Limb (tissue), 2 donors: ENCODE data around the gene ITIH6.
A peak's percentile ranks its signal among the peaks of the same experiment; 100 is the strongest.
"Not testable (repeated sequence)": the region's sequence is repeated elsewhere in the genome, so short reads cannot be mapped to it uniquely, and the experiment has no call there.

Source experiments
- DNase-seq, 2 donors: peaks; one replicate each; pipeline ENCODE4 v3.0.0-alpha.2; 2016; ENCODE audit errors: extremely low spot score in 2 of 2

Gene ITIH6

GRCh38 chrX:54799046-54799445, 991 bp upstream of the ITIH6 start:
- DNase-seq: no peak

DNA sequence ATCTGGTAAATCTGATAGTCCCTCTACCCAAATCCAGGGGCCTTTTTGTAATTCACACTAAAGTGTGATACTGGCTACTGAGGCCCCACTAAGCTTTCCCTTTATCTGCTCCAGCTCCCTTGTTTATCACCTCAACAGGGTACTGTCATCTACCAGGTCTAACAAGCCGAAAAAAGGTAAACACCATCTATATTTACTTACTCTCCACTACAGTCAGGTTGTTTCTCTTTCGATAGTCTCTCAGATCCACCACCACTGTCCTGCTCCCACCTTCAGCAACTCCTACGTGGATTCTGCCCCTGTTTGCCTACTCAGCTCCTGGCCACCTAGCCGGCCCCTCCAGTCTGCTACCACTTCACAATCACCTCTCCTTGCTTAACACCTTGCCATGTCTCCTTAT, 3.3 kb downstream of the ITIH6 start:
- no peak for DNase-seq

DNA sequence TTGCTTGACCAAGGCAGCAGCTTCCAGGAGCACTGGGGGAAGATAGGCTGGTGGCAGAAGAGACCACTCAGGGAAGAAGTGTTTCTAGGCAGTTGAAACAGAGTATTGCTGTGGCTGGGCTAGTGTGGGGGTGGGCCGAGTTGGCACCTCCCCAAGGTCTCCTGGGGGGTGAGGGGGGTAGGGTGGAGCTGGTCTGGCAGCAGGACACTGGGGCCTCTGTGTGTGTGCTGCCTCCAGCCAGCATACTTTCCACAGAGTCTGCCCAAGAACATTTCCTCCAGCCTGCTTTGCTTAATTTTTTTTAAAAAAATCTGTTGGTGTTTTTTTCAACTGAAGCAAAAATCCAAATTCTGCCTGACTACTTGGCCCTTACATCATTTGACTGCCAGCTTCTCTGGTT, 4.0 kb downstream of the ITIH6 start:
- DNase-seq: peak; percentile 10 to 72

DNA sequence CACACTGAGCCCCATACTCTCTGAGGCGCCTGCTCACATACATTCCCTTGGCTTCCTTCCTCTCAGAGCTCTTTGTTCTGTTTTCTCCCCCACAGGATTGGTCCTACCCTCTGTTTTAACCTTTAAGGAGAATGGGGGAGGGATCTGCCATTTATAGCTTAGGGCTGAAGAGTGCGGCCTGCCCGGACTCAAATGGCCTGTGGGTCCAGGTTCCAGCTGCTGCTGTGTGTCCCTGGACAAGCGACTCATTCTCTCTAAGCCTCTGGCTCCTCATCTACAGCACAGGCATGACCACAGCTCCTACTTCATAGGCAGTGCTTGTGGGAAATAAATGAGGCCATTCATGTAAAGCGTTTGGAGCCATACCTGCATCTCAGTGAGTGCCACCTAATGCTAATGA, 8.7 kb downstream of the ITIH6 start:
- DNase-seq: not testable (repeated sequence)

DNA sequence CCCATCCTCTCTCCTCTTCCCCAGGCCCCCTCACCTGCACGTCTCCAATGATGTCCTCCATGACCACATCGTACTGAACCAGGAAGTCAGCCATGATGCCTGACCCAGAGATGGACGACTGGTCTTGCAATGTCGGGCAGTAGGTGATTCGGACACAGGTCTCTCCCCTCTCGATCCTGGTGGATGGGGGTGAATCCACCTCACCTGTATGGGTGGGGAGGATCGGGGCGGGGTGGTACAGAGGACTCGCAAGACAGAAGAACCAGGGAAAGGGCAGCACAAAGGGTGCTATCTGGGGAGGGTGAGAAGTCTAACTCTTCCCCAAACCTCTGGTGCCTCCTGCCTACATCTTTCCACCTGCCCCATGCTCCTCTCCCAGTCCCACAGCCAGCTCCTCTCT, 9.6 kb downstream of the ITIH6 start:
- no peak for DNase-seq

GRCh38 chrX:54786967-54787366, 11.1 kb downstream of the ITIH6 start:
- DNase-seq: no peak

DNA sequence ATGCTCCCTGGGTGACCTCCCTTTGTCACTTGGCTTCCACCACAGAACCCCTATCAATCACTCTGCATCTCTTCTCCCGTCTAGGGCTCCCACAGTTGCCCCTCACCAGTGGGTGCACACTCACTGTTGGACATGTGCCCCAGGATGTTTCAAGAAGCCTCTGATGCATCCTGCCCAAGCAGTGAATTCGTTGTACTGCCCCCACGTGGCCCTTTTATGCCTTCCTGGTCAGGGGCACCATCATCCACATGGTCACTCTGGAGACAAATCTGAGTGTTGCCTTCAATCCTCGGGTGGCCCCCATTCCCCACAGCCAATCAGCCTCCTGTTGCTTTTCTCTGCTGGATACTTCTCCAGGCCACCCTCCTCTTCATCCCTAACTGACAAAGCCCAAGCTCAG, 12.2 kb downstream of the ITIH6 start:
- no peak for DNase-seq

- no peak for DNase-seq
These were observed 20.9 kb downstream of the ITIH6 start for GRCh38 chrX:54776987-54777672.

- DNase-seq: no peak
These were observed 22.0 kb downstream of the ITIH6 start for GRCh38 chrX:54776061-54776460.

GRCh38 chrX:54774391-54775094, 23.5 kb downstream of the ITIH6 start:
- peak; percentile 63 to 77 for DNase-seq

DNA sequence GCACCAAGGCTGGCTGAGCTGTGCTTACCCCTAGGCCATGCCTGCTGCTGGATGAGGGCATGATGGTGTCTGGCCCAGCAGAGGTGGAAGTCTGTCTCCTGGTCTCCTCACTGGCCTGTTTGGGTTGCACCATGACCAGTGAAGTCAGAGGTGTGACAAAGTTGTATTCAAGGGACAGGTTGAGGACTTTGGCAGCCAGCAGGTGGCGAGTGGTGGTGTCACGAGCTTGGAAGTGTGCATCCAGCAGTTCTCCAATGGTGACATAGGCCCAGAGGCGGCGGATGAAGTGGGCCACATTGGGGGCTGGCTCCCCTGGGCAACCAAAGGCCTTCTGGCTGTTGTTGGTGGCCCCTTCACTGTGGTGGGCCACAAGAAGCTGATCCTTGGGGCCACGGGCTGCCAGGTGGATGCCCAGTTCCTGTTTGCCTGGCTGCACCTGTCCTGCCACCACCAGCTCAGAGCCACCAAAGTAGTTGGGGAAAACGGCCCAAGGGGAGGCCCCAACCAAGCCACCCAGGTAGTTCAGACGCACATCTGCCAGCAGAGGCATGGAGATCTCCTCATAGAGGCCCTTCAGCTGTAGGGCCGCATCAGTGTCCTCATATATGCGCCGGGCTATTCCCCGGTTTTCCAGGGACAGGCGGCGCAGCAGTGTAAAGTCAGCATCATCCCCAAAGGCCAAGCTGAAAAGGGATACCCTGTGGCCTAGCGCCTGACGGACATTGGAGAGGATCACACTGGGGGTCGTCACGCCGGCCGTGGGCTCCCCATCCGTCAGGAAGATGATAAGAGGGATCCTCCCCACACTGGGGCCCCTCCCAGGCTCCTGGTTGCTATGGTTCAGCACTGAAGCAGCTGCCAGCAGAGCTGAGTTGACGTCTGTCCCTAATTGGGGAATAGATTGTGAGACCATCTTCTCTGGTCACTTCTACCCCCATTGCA, 39.7 kb downstream of the ITIH6 start:
- no peak for DNase-seq

DNA sequence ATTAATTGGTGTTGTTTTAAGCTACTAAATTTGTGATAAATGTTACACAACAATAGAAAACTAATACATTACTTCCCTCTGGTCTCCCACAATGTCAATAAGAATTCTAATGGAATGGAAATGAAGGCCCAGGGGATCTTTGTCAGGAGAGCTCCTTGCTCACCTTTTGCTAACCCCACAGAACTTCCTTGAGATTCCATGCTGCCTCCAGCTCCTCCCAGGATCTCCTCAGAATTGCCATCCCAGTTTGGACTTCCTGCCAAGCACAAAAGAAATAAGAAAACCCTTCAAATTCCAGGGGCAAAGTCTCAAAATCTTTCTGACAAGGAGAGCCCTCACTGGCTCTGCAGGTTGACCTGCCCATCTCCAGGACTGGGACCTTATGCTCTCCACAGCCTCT, 43.2 kb downstream of the ITIH6 start:
- DNase-seq: no peak

- DNase-seq: no peak
These were observed 49.4 kb downstream of the ITIH6 start for GRCh38 chrX:54748626-54749025.

DNA sequence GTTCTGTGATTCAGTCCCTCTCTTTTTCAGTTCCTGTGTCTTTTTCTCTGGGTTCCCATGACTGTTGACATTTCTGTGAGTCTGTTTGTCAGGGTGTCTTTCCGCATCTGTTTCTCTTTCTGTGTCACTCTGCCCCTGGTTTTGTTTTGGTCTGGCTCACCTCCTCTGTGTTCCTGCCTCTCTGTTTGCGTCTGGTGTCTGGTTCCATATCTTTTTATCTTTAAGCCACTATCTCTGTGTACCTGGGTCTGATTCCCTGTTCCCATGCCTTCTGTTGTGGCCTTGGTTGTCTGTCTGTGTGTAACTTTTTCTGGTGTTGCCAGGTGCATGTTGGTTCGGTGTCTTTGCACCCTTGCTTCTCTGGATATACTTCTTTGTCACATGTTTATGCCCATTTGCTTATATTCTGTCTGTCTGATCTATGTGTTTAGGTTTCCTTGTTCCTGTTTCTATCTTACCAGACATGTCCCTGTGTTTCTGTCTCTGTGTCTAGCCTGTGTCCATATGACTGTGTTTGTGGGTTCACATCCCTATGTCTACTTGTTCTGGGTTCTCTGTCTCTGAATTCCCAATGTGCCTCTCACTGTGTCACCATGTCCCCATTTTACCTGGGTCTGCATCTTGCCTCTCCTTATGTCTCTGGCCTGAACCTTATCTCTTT, 50.2 kb downstream of the ITIH6 start:
- DNase-seq: no peak

DNA sequence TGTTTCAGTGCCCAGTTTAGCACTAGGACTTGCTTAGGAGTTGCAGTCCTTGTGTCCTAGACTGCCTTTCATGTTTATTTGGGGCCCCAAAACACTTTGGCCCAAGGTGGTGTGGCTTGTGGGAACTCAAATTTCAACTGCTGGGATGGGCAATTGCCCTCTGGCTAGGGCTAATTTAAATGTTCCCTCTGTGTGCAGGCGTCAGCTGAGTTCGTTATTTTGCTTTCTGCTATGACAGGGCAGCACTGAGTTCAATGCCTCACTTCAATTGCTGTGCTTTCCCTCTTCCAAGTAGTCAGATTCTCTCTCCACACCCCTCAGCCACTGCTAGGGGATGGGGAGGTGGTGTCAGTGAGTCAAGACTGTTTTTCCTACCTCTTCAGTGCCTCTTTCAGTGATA, 51.1 kb downstream of the ITIH6 start:
- no peak for DNase-seq

DNA sequence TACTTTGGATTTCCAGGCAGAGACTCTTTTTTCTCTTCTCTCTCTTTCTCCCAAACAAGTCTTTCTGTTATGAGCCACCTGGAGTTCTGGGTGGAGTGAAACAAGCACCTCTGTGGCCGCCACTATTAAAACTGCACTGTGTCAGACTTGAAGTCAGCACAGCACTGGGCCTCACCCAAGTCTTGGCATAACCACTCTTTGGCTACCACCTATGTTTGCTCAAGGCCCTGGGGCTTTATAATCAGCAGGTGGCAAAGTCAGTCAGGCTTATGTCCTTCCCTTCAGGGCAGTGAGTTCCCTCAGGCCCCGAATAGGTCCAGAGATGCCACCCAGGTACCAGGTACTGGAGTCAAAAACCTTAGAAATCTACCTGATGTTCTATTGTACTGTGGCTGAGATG, 52.4 kb downstream of the ITIH6 start:
- no peak for DNase-seq

DNA sequence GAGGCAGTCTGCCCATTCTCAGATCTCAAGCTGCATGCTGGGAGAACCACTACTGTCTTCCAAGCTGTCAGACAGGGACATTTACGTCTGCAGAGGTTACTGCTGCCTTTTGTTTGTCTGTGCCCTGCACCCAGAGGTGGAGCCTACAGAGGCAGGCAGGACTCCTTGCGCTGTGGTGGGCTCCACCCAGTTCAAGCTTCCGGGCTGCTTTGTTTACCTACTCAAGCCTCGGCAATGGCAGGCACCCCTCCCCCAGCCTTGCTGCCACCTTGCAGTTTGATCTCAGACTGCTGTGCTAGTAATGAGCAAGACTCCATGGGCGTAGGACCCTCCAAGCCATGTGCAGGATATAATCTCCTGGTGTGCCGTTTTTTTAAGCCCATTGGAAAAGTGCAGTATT, 59.5 kb downstream of the ITIH6 start:
- not testable (repeated sequence) for DNase-seq

DNA sequence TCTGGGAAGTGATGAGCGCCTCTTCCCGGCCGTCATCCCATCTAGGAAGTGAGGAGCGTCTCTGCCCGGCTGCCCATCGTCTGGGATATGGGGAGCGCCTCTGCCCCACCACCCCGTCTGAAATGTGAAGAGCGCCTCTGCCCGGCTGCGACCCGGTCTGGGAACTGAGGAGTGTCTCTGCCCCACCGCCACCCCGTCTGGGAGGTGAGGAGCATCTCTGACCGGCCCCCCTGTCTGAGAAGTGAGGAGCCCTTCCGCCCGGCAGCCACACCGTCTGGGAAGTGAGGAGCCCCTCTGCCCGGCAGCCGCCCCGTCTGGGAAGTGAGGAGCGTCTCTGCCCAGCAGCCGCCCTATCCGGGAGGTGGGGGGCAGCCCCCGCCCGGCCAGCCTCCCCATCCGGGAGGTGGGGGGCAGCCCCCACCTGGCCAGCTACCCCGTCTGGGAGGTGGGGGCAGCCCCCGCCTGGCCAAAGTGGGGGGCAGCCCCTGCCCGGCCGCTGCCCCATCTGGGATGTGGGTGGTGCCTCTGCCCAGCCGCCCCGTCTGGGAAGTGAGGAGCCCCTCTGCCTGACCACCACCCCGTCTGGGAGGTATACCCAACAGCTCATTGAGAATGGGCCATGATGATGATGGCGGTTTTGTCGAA, 61.6 kb downstream of the ITIH6 start:
- not testable (repeated sequence) for DNase-seq

DNA sequence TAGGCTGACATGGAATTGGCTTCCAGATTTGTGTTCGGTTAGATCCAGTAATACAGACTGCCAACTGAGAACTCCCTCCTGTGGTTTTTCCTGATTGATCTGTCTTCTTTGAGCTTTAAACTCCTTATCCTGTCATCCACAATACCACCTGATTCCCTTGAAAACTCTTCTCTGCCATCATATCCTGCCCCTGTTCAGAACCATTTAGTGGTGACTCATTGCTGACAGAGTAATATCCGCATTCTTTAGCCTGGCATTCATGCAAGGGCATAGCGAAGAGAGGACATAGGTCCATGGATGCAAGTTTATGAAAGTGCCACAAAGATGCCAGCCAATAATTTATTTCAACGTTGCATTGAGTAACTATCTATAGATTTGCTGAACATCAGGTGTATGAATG, 76.6 kb downstream of the ITIH6 start:
- no peak for DNase-seq

DNA sequence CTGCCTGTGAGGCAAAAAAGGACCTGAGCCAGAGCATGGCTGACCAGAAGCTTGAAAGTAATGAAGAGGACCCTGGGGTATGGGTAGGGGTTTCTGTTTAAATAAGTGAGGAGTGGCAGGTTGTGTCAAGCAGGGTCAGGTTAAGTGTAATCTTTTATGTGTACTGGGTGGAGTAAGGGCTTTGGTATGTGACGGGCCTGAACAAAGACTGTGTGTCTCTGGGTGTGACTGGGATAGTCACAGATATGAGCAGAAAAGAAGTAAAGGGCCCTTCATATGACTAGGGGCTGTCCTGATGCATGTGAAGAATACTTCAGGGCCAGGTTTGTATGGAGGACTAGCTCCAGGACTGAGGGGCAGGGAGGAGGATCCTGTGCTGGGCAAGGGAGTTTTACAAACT, 82.4 kb downstream of the ITIH6 start:
- no peak for DNase-seq

DNA sequence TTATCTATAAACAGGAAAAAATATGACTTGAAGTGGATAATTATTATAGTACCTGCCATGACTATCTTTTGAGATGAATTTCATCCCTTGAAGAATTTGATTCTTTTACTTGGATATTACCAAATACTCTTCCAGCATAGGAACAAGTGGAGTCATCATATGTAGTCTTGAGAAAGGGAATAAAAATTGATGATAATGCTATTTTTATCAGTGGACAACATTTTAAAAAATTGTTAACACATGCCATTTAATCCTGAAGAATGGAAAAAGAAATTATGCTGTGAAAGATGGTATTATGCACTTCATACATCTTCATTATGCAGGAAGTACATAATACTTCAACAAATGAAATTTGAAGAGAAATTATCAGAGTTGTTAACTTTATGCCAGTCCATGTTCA, 83.6 kb downstream of the ITIH6 start:
- no peak for DNase-seq
